ENCODE measurements around the gene TMEM63C.

Gene TMEM63C

GRCh38 chr14:77260631-77261030 is 79.0 kb downstream of the TMEM63C start:
- TF ChIP-seq CTBP1 (IDR thresholded peaks at IDR 0.05; ENCODE audit: borderline replicate concordance) (no peak), FOXK2 (IDR thresholded peaks at IDR 0.05) (no peak), NFRKB (IDR thresholded peaks at IDR 0.05) (no peak)
- no peak for DNase-seq (ENCODE audit: extremely low spot score)
- ChIA-PET POLR2A (no interaction called here), CTCF (interaction anchor here (0.6 kb wide), 1 partner anchor 55 kb away, joined by 3 read pairs; no protein-coding TSS in a partner anchor)

GRCh38 chr14:77264466-77265186 is 83.0 kb downstream of the TMEM63C start:
- ChIA-PET CTCF (no interaction called here), POLR2A (no interaction called here)
- DNase-seq (ENCODE audit: extremely low spot score) = no peak

GRCh38 chr14:77265187-77265515 is 83.6 kb downstream of the TMEM63C start:
- DNase-seq (ENCODE audit: extremely low spot score) = no peak
- ChIA-PET CTCF (no interaction called here), POLR2A (no interaction called here)
- TF ChIP-seq PKNOX1 (IDR thresholded peaks at IDR 0.05) (no peak), L3MBTL2 (conservative IDR thresholded peaks at IDR 0.05) (no peak), SUZ12 (IDR thresholded peaks at IDR 0.05) (no peak), SP1 (IDR thresholded peaks at IDR 0.05) (no peak), TARDBP (IDR thresholded peaks at IDR 0.05) (no peak), BHLHE40 (IDR thresholded peaks at IDR 0.05; ENCODE audit: borderline replicate concordance) (no peak), HDGF (IDR thresholded peaks at IDR 0.05; ENCODE audit: borderline replicate concordance) (no peak), ZNF384 (IDR thresholded peaks at IDR 0.05) (no peak), FOXA1 (IDR thresholded peaks at IDR 0.05) (no peak), FOXK2 (IDR thresholded peaks at IDR 0.05) (no peak), FOXM1 (IDR thresholded peaks at IDR 0.05; ENCODE audit: borderline replicate concordance) (no peak), ELF4 (IDR thresholded peaks at IDR 0.05) (no peak), CTBP1 (IDR thresholded peaks at IDR 0.05; ENCODE audit: borderline replicate concordance) (no peak), NFRKB (IDR thresholded peaks at IDR 0.05) (no peak), LEF1 (IDR thresholded peaks at IDR 0.05; ENCODE audit: borderline replicate concordance) (no peak)

More at GRCh38 chr14:77264466-77265186, 83.0 kb downstream of the TMEM63C start:
- no peak for TF ChIP-seq HDGF (IDR thresholded peaks at IDR 0.05; ENCODE audit: borderline replicate concordance)
- no peak for TF ChIP-seq FOXK2 (IDR thresholded peaks at IDR 0.05)
- TF ChIP-seq L3MBTL2 (conservative IDR thresholded peaks at IDR 0.05) = no peak
- TF ChIP-seq SUZ12 (IDR thresholded peaks at IDR 0.05) = no peak
- no peak for TF ChIP-seq ARNT (IDR thresholded peaks at IDR 0.05)
- no peak for TF ChIP-seq ELF4 (IDR thresholded peaks at IDR 0.05)
- TF ChIP-seq BHLHE40 (IDR thresholded peaks at IDR 0.05; ENCODE audit: borderline replicate concordance) = no peak
- TF ChIP-seq FOXM1 (IDR thresholded peaks at IDR 0.05; ENCODE audit: borderline replicate concordance) = no peak

- DNase-seq (ENCODE audit: extremely low spot score) = no peak
- TF ChIP-seq NFRKB (IDR thresholded peaks at IDR 0.05) = no peak
- no peak for TF ChIP-seq FOXK2 (IDR thresholded peaks at IDR 0.05)
- TF ChIP-seq ZNF384 (IDR thresholded peaks at IDR 0.05) = no peak
- no peak for TF ChIP-seq FOXM1 (IDR thresholded peaks at IDR 0.05; ENCODE audit: borderline replicate concordance)
- no peak for TF ChIP-seq PKNOX1 (IDR thresholded peaks at IDR 0.05)
- TF ChIP-seq TARDBP (IDR thresholded peaks at IDR 0.05) = no peak
- no peak for TF ChIP-seq ARNT (IDR thresholded peaks at IDR 0.05)
- no peak for TF ChIP-seq HDGF (IDR thresholded peaks at IDR 0.05; ENCODE audit: borderline replicate concordance)
- no peak for TF ChIP-seq L3MBTL2 (conservative IDR thresholded peaks at IDR 0.05)
- CTCF ChIA-PET = no interaction called here
- POLR2A ChIA-PET = no interaction called here
These were observed 84.2 kb downstream of the TMEM63C start for GRCh38 chr14:77265561-77266335.

- no peak for DNase-seq (ENCODE audit: extremely low spot score)
- ChIA-PET CTCF (no interaction called here), POLR2A (no interaction called here)
- no peak for TF ChIP-seq ELF4 (IDR thresholded peaks at IDR 0.05)
- TF ChIP-seq PKNOX1 (IDR thresholded peaks at IDR 0.05) = no peak
- no peak for TF ChIP-seq SUZ12 (IDR thresholded peaks at IDR 0.05)
- TF ChIP-seq BHLHE40 (IDR thresholded peaks at IDR 0.05; ENCODE audit: borderline replicate concordance) = no peak
- no peak for TF ChIP-seq LEF1 (IDR thresholded peaks at IDR 0.05; ENCODE audit: borderline replicate concordance)
- no peak for TF ChIP-seq ARNT (IDR thresholded peaks at IDR 0.05)
- no peak for TF ChIP-seq L3MBTL2 (conservative IDR thresholded peaks at IDR 0.05)
- TF ChIP-seq NFRKB (IDR thresholded peaks at IDR 0.05) = no peak
- TF ChIP-seq FOXA1 (IDR thresholded peaks at IDR 0.05) = no peak
These were observed 84.7 kb downstream of the TMEM63C start for GRCh38 chr14:77266336-77266735.

GRCh38 chr14:77267937-77268699 is 86.5 kb downstream of the TMEM63C start:
- ChIA-PET CTCF (interaction anchor here (1.1 kb wide), 1 partner anchor 48 kb away, joined by 3 read pairs; no protein-coding TSS in a partner anchor), POLR2A (interaction anchor here (0.5 to 1.0 kb wide), 2 partner anchors 53 to 457 kb away, joined by 3 read pairs; partner anchors contain the start of genes GSTZ1 and POMT2)
- no peak for DNase-seq (ENCODE audit: extremely low spot score)
- no peak for TF ChIP-seq LEF1 (IDR thresholded peaks at IDR 0.05; ENCODE audit: borderline replicate concordance)
- TF ChIP-seq SUZ12 (IDR thresholded peaks at IDR 0.05) = no peak
- TF ChIP-seq FOXM1 (IDR thresholded peaks at IDR 0.05; ENCODE audit: borderline replicate concordance) = no peak
- TF ChIP-seq ELF4 (IDR thresholded peaks at IDR 0.05) = no peak
- no peak for TF ChIP-seq HDGF (IDR thresholded peaks at IDR 0.05; ENCODE audit: borderline replicate concordance)
